NCI-H748 (cell line): ENCODE results near the gene CLDN8.

Experiments used
- DNase-seq: peaks from one replicate; lab custom pipeline; 2025; ENCODE audit not compliant: unreplicated experiment; lab: John Stamatoyannopoulos, UW

The CLDN8 gene

GRCh38 chr21:30206551-30207251 lies 9.2 kb downstream of the CLDN8 start:
- DNase-seq: no peak

- DNase-seq: no peak
Measured at GRCh38 chr21:30200000-30200399, 15.9 kb downstream of the CLDN8 start.

GRCh38 chr21:30194701-30195299 lies 21.1 kb downstream of the CLDN8 start:
- peak; percentile 28 for DNase-seq

- no peak for DNase-seq
Measured at GRCh38 chr21:30193201-30193600, 22.7 kb downstream of the CLDN8 start.

GRCh38 chr21:30190554-30190953 lies 25.3 kb downstream of the CLDN8 start:
- no peak for DNase-seq

GRCh38 chr21:30189773-30190172 lies 26.1 kb downstream of the CLDN8 start:
- DNase-seq: no peak

- no peak for DNase-seq
Measured at GRCh38 chr21:30186242-30186641, 29.7 kb downstream of the CLDN8 start.

- no peak for DNase-seq
Measured at GRCh38 chr21:30168086-30168485, 47.8 kb downstream of the CLDN8 start.

GRCh38 chr21:30166705-30167104 lies 49.2 kb downstream of the CLDN8 start, which contains the start of gene CLDN17:
TSS of gene CLDN17 (minus strand) at chr21:30166805. CDS start at chr21:30166617, 188 bp downstream.
- no peak for DNase-seq

- no peak for DNase-seq
Measured at GRCh38 chr21:30166171-30166570, 49.7 kb downstream of the CLDN8 start.

GRCh38 chr21:30164796-30165195 lies 51.1 kb downstream of the CLDN8 start:
- DNase-seq: no peak
